GM18517 (cell line): ENCODE data around the gene ATG2B.

ENCODE experiments used
- ATAC-seq: cut with Tn5 transposase; IDR thresholded peaks from one replicate; pipeline ENCODE4 v1.9.1; 2021; ENCODE audit warnings: mild to moderate bottlenecking, moderate library complexity; ENCODE audit not compliant: unreplicated experiment

ATG2B gene

GRCh38 chr14:96274122-96274521 is 89.0 kb downstream of the ATG2B start:
- no peak for ATAC-seq

DNA sequence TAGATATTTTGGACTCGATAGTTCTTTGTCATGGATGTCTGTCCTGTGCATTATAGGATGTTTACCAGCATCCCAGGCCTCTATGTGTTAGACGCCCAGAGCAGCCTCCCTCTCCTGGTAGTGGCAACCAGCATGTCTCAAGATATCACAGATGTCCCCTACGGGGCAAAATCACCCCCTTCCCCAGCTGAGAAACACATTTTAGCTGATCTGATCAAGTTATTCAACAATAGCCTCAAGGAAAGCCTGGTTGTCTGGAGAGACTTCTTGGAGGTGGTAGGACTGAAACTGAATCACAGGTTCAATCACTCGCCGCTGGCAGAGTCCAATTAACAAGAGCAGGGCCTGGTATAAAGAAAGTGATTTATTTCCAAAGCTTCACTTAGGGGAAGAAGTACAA is 89.5 kb downstream of the ATG2B start:
- ATAC-seq = no peak

DNA sequence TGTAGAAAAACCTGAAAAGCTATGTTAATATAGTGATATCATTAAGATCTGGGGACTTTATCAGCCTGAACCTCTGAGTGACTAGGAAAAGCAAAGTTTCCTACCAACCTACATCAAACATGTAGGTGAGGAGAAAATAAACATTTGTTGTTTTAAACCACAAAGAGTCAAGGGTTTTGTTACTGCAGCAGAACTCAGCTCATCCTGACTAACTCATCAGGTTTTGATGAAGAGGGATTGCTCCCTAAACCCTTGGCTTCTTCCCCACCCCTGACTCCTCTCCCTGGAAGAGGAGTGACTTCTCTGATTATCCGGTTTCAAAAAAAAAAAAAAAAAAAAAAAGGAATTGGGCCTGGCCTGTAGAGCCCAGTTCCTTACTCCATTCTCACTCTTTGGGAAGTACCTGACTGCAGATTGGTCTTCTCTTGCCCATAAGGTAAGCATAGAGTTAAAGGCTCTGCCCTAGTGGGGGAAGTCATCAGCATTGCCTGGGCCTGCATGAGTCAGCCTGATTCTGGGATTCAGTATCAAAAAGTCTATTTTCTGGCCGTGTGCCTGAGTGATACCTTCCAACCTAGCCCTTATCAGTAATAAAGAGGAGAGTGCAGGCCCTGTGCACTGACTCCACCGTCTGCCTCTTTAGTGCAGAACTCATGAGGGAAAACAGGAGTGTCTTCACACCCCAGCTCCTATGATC is 90.2 kb downstream of the ATG2B start:
- no peak for ATAC-seq

DNA sequence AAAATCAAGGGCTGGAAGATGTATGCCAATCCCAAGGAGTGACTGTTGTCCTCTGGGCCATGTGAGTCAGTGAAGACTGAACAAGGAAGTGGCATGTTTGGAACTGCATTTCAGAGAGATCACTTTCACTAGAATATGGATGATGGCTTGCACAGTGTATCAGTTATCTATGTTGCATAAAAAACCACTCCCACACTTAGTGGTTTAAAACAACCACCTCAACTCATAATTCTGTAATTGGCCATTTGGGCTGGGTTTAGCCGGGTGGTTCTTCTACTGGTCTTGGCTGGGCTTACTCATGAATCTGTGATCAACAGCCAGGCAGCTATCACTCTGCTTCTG is 91.7 kb downstream of the ATG2B start:
- ATAC-seq = no peak

DNA sequence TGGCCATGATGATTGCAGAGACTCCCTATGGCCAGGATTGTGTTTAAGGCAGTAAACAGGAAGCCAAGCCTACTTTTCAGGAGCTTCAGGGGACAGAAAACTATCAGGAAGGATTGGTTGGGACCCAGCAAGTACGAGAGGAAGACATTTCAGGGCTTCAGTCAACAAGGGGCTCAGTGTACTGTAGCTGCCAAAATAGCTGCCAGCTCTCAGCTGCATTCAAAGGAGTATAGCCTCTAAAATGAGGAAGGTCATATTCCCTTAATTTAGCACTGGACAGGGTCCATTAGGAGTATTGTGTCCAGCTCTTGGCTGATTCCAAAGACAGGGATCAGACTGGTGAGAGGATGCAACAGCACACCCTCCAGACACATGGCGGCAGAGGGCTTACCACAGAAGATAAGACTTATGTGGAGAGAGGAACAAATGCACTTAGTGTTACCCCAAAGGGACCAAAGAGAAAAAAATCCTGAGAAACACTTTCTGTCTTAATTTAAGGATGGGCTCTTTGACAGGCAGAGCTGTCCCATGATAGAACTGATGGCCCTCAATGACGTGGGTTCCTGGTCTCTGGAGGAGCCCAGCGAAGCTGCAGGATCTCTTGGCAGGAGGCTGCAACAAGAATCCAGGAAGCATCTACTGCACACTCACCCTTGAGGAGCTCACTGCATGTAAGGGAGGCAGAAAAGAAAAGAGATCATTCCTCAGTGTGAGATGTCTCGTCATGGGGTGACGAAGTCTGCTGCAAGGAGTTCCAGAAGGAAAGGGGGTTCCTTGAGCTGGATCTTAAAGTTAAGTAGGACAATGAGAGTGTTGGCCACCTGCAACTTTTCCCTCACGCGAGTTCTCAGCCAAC is 92.3 kb downstream of the ATG2B start:
- ATAC-seq = no peak

- ATAC-seq = no peak
These were observed 93.8 kb downstream of the ATG2B start for GRCh38 chr14:96269359-96269710.

DNA sequence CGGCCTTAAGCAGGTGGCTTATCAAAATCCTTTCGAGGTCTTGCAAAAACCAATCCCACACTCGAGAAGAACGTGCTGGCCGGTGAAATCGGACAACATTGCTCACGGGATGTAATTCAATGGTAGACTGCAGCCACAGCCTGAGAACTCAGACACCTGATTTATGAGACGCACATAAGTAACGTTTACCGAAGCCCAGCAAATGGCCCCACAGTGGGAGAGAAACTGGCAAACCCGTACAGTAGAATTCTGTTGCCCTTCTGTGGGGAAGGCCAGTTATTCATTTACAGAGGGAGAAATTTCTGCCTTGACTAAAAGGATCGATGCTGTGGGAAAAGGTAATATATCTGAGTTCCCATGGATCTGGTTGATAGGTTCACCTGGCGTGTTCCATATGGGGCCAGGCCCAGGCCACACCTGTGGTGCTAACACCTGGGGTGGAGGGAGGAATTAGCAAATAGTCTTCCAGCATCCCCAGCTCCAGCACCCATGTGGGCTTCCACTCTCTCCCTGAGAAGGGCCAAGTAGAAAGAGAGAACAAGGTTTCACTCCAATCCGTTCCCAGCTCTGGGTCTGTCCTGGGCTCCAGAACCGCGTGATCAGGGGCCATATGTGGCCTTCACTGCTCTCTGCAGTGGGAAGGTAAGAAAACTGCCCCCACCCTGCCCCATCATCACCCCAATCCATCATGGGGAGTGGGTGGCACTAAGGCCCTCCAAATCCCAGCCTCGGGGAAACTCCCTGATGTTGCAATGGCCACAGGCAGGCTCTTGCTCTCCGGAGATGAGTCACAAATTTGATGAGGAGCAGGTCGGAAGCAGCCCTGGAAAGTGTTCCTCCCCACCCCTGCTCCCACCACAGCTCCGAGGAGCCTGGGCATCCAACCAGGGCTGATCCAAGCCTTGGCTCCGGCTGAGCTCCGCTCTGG is 94.4 kb downstream of the ATG2B start:
- ATAC-seq = no peak

- ATAC-seq = no peak
These were observed 95.2 kb downstream of the ATG2B start for GRCh38 chr14:96267916-96268315.

DNA sequence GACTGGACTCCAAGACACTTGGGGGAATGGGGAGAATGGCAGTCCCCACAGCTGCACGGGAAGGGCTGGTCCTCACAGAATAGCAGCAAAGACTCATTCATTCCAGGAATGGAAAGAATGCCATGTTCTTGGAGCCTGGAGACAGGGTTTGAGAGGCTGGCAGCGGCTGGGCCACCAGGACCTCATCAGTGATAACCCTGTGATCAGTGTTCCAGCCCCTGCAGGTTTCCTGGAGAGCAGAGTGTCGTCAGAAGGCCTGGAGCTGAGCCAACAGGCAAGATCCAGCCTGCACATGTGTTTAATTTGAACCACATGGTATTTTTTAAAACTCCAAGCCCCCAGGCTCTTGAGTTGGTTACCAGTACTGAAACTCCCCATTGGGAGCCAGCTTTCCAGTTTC is 95.8 kb downstream of the ATG2B start:
- ATAC-seq = no peak

DNA sequence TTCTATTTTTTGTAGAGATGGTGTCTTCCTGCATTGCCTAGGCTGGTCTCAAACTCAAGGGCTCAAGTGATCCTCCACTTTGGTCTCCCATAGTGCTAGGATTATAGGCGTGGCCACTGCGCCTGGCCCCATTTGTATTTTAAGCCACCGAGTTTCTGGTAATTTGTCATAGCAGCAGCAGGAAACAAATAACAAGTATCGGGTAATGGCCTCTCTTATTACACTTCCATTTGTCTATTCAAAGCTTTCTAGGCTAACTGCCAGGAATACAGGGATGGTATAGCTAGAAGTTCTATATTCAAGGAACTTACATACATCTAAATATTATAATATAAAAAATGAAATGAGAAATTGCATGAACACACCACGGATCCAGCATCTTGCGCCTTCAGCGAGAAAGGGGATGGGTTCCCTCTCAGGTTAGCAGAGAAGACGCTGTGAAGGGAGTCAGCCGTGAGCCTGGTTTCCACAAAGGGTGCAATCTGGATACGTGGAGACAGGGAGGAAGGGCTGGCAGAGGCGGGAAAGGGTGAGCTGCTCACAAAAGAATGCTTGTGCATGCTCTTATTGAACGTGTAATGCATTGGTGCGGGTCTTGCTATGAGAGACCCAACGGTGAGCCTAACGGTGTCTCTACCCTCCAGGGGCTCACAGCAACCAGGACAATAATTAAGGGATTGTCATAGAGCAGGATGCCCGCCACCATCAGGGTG is 97.6 kb downstream of the ATG2B start:
- no peak for ATAC-seq

GRCh38 chr14:96264853-96265252 is 98.3 kb downstream of the ATG2B start:
- no peak for ATAC-seq

GRCh38 chr14:96264200-96264553 is 99.0 kb downstream of the ATG2B start:
- no peak for ATAC-seq

DNA sequence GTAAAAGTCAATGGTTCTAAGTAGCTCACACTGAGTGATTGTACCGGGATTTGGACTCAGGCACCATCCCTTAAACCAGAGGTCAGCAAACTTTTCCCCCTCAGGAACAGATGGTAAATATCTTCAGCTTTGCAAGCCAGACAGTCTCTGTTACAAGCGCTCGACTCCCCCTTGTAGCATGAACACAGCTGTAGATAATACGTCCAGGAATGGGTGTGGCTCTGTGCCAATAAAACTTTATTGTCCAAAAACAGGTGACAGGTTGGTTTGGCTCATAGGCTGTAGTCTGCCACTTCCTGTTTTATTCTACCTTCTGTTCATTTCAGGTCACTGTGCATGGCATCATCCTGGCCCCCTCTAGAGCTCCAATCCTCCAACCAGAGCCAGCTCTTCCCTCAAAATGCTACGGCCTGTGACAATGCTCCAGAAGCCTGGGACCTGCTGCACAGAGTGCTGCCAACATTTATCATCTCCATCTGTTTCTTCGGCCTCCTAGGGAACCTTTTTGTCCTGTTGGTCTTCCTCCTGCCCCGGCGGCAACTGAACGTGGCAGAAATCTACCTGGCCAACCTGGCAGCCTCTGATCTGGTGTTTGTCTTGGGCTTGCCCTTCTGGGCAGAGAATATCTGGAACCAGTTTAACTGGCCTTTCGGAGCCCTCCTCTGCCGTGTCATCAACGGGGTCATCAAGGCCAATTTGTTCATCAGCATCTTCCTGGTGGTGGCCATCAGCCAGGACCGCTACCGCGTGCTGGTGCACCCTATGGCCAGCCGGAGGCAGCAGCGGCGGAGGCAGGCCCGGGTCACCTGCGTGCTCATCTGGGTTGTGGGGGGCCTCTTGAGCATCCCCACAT is 99.6 kb downstream of the ATG2B start:
- no peak for ATAC-seq

GRCh38 chr14:96261772-96262655 is 101.1 kb downstream of the ATG2B start:
- ATAC-seq = no peak

DNA sequence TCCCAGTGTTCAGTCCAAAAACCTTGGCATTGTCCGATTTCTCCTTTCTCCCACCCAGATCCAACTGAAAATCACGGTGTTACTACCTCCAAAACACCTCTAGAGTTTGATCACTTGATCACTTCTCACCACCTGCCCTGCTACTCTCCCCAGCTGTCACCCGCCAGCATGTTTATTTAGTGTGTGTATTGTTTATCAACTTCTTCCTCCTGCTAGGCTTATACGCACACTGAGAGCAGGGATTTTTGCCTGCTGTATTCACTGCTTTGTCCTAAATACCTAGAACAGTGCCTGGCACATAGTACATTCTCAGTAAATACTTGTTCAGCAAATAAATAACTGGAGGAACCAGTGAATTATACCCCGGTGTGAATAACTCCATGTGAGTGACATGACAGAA is 102.1 kb downstream of the ATG2B start:
- no peak for ATAC-seq

DNA sequence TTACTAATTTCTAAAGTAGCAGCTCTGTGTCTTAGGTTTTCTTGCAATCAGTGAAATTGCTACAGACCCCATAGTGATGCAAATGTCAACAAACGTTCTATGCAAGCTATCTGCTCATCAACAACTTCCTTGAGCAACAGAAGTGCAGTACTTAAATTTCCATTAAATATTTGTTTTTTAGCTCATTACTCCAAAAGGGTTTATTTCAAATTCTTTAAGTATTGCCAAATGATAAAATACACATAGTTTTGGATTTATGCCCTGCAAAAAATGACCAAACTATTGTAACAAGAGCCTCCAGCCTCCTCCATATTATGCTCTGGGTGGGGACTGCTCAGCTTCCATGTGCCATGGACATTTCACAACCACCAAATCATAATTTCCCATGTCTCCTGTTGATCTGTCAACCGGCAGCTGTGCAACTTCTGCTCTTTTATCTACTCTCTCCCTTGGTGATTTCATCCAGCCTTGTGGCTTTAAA is 102.8 kb downstream of the ATG2B start:
- no peak for ATAC-seq

DNA sequence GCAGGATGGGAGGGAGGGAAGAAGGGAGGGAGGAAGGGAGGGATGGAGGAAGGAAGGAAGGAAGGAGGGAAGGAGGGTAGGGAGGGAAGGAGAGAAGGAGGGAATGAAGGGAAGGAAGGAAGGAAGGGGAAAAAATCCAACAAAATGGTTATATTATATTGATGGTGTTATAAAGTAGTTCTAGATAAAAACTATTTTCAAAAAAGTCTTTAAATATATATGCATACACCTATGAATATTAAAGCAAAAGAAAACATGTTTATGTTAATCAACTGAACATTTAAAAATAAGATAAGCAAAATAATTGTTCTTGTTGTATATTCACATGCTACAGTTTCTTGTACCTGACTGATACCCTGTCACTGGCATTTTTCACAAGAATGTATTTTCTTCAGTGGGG is 105.2 kb downstream of the ATG2B start:
- no peak for ATAC-seq

- no peak for ATAC-seq
These were observed 106.1 kb downstream of the ATG2B start for GRCh38 chr14:96257056-96257455.

DNA sequence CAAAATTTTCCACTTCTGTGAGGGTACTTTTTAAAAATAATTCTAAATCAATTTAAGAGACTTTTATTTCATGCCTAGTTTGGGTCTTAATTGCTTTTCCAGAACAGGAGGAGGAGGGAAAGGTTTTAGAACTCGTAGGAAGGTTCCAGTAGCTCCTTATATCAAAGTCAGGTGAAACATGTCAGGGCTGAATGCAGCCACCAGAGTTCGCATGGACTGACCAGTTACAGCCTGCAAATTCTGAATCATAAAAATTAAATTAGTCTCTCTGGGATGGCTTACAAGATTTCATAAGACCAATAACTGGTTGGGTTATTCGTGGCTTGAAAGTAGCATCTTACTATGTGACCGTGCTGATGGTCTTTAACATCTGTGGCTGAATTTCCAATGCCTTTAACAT is 106.7 kb downstream of the ATG2B start:
- no peak for ATAC-seq
